Left lobe of liver (tissue), 2 donors: ENCODE results near the gene DAPK1. TPM values are rescaled to one million over a fixed set of nuclear protein-coding genes. Genes with fewer than 3 reads are reported as not detected.
"Not testable (repeated sequence)": the region's sequence is repeated elsewhere in the genome, so short reads cannot be mapped to it uniquely, and the experiment has no call there.

Experiments
- ATAC-seq: fragments of 200-7000 bp; cut with Tn5 transposase; one replicate; pipeline ENCODE4 v1.9.1; 2020; ENCODE audit warnings: mild to moderate bottlenecking, moderate library complexity
- DNase-seq: peaks from one replicate; pipeline ENCODE4 v3.0.0-alpha.2; 2020; ENCODE audit warnings: low spot score
- total RNA-seq: library from RNA; stranded (reverse); gene quantifications from one replicate; pipeline ENCODE4 v1.2.1, GENCODE V29; 2021
- donor health status: DM: no; HTN: no; CAD: no; lungs with moderate emphysema.
- donor health status: DM: no; HTN: yes; CAD: no.

Gene DAPK1
- total RNA-seq, 1 donor from 2014 or later: 58.0 TPM

GRCh38 chr9:87722393-87723088 is 224.9 kb downstream of the DAPK1 start:
- ATAC-seq (no peak), DNase-seq (no peak)

GRCh38 chr9:87725356-87725899 is 227.8 kb downstream of the DAPK1 start:
- no peak for DNase-seq
- ATAC-seq: no peak

GRCh38 chr9:87725900-87726709 is 228.4 kb downstream of the DAPK1 start, which contains the start of gene CTSL:
Gene CTSL (plus strand): TSS chr9:87726119. CDS start chr9:87727604, 1,485 bp downstream.
- ATAC-seq (peak; percentile 93), DNase-seq (peak; percentile 97)

- ATAC-seq: no peak
Observed at GRCh38 chr9:87729246-87729645, 231.6 kb downstream of the DAPK1 start.

GRCh38 chr9:87731321-87731720 is 233.7 kb downstream of the DAPK1 start:
- ATAC-seq (no peak), DNase-seq (no peak)

More at GRCh38 chr9:87729246-87729645, 231.6 kb downstream of the DAPK1 start:
- DNase-seq: no peak

GRCh38 chr9:87732344-87732743 is 234.7 kb downstream of the DAPK1 start:
- ATAC-seq (no peak), DNase-seq (no peak)

GRCh38 chr9:87732756-87733155 is 235.1 kb downstream of the DAPK1 start:
- no peak for ATAC-seq
- no peak for DNase-seq

DNA sequence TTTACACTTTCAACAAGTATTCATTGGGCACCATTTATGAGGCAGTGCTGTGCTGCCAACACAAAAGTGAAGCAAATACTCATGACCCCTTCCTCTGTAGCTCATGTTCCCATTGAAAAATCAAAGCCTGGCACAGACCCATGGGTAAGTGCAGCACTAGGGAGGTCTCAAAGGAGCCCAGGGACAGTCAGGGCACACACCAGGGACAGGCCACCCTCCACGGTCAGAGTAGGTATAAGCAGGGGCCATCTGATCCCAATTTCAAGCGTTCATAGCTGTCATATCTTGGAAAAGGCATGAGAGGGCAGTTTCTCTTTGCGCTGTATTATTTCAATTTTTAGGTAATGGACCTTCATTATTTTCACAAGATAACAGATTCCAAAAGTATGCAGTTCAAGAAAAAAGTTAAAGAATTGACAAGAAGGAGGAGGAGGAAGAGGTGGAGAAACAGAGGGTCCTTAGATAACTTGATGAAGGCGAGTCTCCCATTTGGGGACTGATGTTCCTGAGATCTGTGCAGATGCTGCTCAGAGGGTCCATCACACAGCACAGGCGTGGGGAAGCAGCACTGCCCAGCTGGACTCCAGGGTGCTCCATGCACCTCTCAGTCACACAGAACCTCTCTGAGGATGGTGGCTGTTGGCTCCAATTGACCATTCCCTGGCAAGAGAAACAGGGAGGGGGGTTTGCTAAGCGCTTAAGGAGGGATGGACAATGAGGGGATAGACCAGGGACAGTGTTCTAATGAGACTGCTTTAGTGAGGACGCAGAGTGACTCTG is 235.8 kb downstream of the DAPK1 start:
- no peak for ATAC-seq
- DNase-seq: no peak

GRCh38 chr9:87734106-87734505 is 236.4 kb downstream of the DAPK1 start:
- DNase-seq: no peak
- ATAC-seq: no peak

- no peak for ATAC-seq
- DNase-seq: no peak
Observed at GRCh38 chr9:87739546-87739945, 241.9 kb downstream of the DAPK1 start.

- ATAC-seq (no peak), DNase-seq (no peak)
Observed at GRCh38 chr9:87740209-87740608, 242.5 kb downstream of the DAPK1 start.

GRCh38 chr9:87741326-87741725 is 243.7 kb downstream of the DAPK1 start:
- no peak for DNase-seq
- no peak for ATAC-seq

DNA sequence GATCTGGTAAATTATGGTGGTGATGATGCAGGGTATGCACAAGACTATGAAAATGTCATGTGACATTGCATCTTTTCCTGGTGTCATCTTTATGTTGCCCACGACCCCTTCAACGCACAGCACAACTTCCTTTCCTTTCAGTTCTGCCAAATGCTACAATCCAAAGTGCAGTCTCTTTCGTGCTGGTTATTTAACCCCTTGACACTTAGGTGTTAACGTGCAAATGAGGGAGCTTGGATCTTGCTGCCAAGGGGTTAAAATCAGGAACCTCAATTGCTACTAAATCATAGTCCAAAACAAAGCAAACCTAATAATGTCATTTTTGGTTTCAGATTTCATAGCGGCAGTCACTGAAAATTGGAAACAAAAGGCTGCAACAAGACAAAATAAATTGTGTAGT is 244.2 kb downstream of the DAPK1 start:
- DNase-seq (no peak), ATAC-seq (no peak)

DNA sequence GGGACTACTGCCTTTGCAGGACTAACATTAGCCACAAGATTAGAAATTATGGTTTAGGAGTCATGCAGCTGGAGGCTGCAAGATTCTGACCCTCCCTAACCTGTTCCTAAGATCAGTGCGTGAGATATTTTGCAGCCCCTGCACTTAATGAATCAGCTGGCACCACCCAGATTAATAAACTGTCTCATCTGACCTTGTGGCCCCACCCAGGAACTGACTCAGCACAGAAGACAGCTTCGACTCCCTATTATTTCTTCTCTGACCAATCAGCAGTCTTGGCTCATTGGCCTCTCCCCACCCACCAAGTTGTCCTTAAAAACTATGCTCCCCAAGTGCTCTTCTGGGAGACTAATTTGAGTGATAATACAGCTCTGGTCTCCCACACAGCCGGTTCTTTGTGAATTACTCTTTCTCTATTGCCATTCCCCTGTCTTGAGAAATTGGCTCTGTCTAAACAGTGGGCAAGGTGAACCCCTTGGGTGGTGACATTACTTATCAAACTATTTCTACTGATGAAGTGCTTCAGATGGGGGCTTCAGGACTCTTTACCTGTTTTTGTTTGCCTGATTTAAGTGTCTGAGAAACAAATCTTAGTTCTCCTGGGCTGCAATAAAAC is 245.3 kb downstream of the DAPK1 start:
- ATAC-seq (no peak), DNase-seq (no peak)

DNA sequence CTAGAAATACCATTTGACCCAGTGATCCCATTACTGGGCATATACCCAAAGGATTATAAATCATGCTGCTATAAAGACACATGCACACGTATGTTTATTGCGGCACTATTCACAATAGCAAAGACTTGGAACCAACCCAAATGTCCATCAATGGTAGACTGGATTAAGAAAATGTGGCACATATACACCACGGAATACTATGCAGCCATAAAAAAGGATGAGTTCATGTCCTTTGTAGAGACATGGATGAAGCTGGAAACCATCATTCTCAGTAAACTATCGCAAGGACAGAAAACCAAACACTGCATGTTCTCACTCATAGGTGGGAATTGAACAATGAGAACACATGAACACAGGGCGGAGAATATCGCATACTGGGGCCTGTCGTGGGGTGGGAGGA is 246.6 kb downstream of the DAPK1 start:
- ATAC-seq, DNase-seq: not testable (repeated sequence)

- ATAC-seq (peak; percentile 80), DNase-seq (no peak)
Observed at GRCh38 chr9:87746186-87746585, 248.5 kb downstream of the DAPK1 start.

- ATAC-seq: no peak
Observed at GRCh38 chr9:87748881-87749280, 251.2 kb downstream of the DAPK1 start.

GRCh38 chr9:87749335-87750035 is 251.8 kb downstream of the DAPK1 start:
- ATAC-seq (no peak), DNase-seq (no peak)

More at GRCh38 chr9:87748881-87749280, 251.2 kb downstream of the DAPK1 start:
- DNase-seq: no peak

DNA sequence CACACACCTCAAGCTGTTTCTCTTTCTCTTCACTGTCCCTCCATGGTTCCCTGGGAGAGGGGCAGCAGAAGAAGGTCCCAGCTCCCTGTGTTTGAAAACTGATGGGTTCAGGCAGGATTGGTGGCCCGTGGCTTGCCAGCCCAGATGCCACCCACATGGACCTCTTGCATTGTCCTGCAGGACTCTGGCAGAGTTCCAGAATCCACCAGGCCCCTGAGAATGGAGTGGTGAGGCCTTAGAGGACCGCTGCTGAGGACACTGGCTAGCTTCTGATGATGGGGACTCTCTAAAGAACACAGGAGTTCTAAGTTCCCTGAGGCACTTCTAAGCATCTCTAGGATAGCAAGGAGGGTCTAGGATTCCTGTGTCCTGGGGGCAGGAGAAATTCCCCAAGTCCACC is 253.1 kb downstream of the DAPK1 start:
- ATAC-seq: peak; percentile 12
- DNase-seq: peak; percentile 52

- DNase-seq: peak; percentile 82
- peak; percentile 97 for ATAC-seq
Observed at GRCh38 chr9:87751423-87751822, 253.8 kb downstream of the DAPK1 start.
